Karpas-422 (cell line): Measurements from ENCODE around the gene IL10RA. TPM values are rescaled to one million over a fixed set of nuclear protein-coding genes. Genes with fewer than 3 reads are reported as not detected.
A peak's percentile ranks its signal among the peaks of the same experiment; 100 is the strongest.

Experiments used
- DNase-seq: peaks from one replicate; pipeline ENCODE4 v3.0.0-alpha.2; 2015
- H2AFZ ChIP-seq: fragments of 200-600 bp; sonication (generic); 2 replicates; pipeline ENCODE4 v1.6.1; 2014; ENCODE audit warnings: antibody characterized with exemption, low read length, mixed read lengths
- H3K27ac ChIP-seq: fragments of 200-600 bp; sonication (generic); 2 replicates; pipeline ENCODE4 v1.5.1; 2014; ENCODE audit warnings: mild to moderate bottlenecking, low read length, moderate library complexity
- H3K27me3 ChIP-seq: fragments of 200-600 bp; sonication (generic); 2 replicates; pipeline ENCODE4 v1.6.1; 2014; ENCODE audit warnings: low read length, mixed read lengths
- H3K36me3 ChIP-seq: fragments of 200-600 bp; sonication (generic); 2 replicates; pipeline ENCODE4 v1.6.1; 2014; ENCODE audit warnings: low read length, mixed read lengths; ENCODE audit not compliant: insufficient read depth
- H3K4me1 ChIP-seq: fragments of 200-600 bp; sonication (generic); 2 replicates; pipeline ENCODE4 v1.6.1; 2014; ENCODE audit warnings: mild to moderate bottlenecking, low read length, mixed read lengths
- H3K4me2 ChIP-seq: fragments of 200-600 bp; sonication (generic); 2 replicates; pipeline ENCODE4 v1.6.1; 2014; ENCODE audit warnings: low read length, low read depth, mild to moderate bottlenecking; ENCODE audit not compliant: poor library complexity, severe bottlenecking
- H3K4me3 ChIP-seq: fragments of 200-600 bp; sonication (generic); 2 replicates; pipeline ENCODE4 v1.5.1; 2014; ENCODE audit warnings: mild to moderate bottlenecking, antibody characterized with exemption, low read length, mixed read lengths
- H3K79me2 ChIP-seq: fragments of 200-600 bp; sonication (generic); 2 replicates; pipeline ENCODE4 v1.6.1; 2014; ENCODE audit warnings: mild to moderate bottlenecking, low read length, mixed read lengths
- H3K9ac ChIP-seq: fragments of 200-600 bp; sonication (generic); 2 replicates; pipeline ENCODE4 v1.6.0; 2014; ENCODE audit warnings: low read length
- H3K9me2 ChIP-seq: fragments of 200-600 bp; sonication (generic), shearing (Covaris generic); replicated peaks from 2 replicates; pipeline ENCODE4 v1.6.0; 2014; ENCODE audit warnings: mild to moderate bottlenecking, low read length, moderate library complexity; ENCODE audit not compliant: insufficient read depth
- H3K9me3 ChIP-seq: fragments of 300-700, 200-600 bp; sonication (generic); 2 replicates; pipeline ENCODE4 v1.6.1; 2014; ENCODE audit warnings: low read length, mixed read lengths
- H4K20me1 ChIP-seq: fragments of 200-600 bp; sonication (generic); 2 replicates; pipeline ENCODE4 v1.6.1; 2014; ENCODE audit warnings: mild to moderate bottlenecking, antibody characterized with exemption, low read length, low read depth; ENCODE audit not compliant: insufficient read depth
- total RNA-seq: library from RNA; depleted of rRNA; stranded (reverse); fragments of >200 nt; shearing (Covaris generic); gene quantifications from 2 replicates; pipeline ENCODE4 v1.2.3, GENCODE V29; 2014; ENCODE audit warnings: low replicate concordance

IL10RA gene
- total RNA-seq, 1 experiment from 2014 or later: 25.5 TPM

DNA sequence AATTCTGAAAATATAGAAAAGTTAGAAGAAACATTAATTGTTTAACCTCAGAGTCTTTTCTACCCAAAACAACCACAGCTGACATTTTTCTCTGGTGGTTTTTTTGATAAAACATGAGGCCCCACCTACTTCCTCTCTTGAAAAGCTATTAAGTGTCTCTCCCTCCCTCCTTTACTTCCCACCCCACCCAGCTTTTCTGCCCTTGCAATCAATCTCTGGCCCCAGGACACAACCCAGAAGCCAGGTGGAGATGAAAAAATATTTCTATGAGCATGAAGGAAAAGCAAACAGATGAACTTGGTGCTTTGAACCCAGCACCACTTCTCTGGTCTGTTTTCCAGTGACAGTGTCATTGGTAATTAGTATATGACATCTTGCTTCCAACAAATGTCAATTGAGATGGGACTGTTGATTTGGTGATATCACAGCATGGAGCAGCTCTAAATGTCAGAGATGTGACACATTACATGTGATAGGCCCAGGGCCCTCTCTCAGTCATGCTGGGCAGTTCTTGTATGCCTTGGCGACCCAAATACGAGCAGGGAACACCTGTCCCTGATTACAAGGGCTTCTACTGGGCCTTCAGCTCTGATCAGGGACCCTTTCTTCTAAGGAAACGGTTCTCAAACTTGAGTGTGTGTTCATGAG is 33.0 kb upstream of the IL10RA start:
- no peak overlapping the region for H3K27ac ChIP-seq
- peaks cover 38% of the 10 kb centered on the region for H3K4me1 ChIP-seq

DNA sequence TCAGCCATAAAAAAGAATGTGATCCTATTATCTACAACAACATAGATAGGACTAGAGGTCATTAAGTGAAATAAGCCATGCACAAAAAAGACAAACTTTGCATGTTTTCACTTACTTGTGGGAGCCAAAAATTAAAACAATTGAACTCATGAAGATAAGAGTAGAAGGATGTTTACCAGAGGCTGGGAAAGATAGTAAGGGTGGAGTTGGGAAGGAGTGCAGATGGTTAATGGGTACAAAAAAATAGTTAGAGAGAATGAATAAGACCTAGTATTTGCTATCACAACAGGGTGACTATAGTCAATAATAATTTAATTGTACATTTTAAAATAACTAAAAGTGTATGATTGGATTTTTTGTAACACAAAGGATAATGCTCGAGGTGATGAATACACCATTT is 27.2 kb upstream of the IL10RA start:
- Histone ChIP-seq H4K20me1 (no peaks in the 10 kb centered on the region), H3K4me2 (peak overlapping the region; percentile 66), H3K36me3 (no peaks in the 10 kb centered on the region), H3K9me3 (no peaks in the 10 kb centered on the region), H3K4me3 (peak overlapping the region; percentile 48; the same call in 1 of the 2 replicates), H3K9ac (no peak overlapping the region), H3K79me2 (no peaks in the 10 kb centered on the region), H3K27ac (no peak overlapping the region), H3K9me2 (no peaks in the 10 kb centered on the region), H3K4me1 (peaks cover 20% of the 10 kb centered on the region), H3K27me3 (no peaks in the 10 kb centered on the region), H2AFZ (no peak overlapping the region)
- no peak for DNase-seq

More for the DNA sequence above, 33.0 kb upstream of the IL10RA start:
- no peaks in the 10 kb centered on the region for H3K79me2 ChIP-seq
- no peaks in the 10 kb centered on the region for H3K9me3 ChIP-seq
- H3K9me2 ChIP-seq: no peaks in the 10 kb centered on the region
- peak overlapping the region; percentile 17 for H3K4me2 ChIP-seq
- H3K4me3 ChIP-seq: no peak overlapping the region
- DNase-seq: peak; percentile 49
- no peaks in the 10 kb centered on the region for H3K36me3 ChIP-seq
- no peaks in the 10 kb centered on the region for H3K27me3 ChIP-seq
- no peak overlapping the region for H2AFZ ChIP-seq
- H4K20me1 ChIP-seq: no peaks in the 10 kb centered on the region
- no peak overlapping the region for H3K9ac ChIP-seq

DNA sequence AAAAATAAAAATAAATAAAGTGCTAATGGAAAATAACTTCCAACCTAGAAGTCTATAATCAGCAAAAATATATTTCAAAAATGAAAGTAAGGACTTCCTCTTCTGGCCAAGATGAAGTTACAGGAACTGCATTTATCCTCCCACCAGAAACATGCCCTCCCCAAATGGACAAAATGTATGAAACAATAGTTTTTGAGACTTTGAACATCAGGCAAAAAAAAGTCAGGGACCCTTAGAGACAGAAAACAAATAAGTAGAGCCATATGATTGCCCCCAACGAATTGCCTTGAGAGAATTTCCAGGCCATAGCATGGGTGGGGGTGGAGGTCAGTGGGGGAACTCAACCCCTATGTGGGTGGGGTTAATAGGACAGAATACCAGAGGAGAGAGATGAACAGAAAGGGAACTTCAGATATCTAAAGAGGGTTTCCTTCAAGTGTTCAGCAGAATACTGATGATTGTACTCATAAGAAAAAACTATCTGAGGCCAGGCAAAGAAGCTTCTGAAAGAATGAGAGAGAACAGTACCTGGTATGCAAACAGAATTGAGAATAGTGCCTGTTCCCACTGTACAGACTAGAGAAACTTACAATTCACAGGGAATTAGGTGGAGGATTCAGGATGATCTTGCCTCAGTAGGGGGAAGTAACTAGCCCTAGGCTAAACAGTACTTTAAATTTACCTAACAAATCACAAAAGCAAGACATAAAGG is 26.6 kb upstream of the IL10RA start:
- peak; percentile 56 for DNase-seq
- peak overlapping the region; percentile 48 for H3K4me3 ChIP-seq
- H4K20me1 ChIP-seq: no peaks in the 10 kb centered on the region
- peak overlapping the region; percentile 33 for H3K9ac ChIP-seq
- no peaks in the 10 kb centered on the region for H3K9me3 ChIP-seq
- peak overlapping the region; percentile 68 for H3K27ac ChIP-seq
- no peaks in the 10 kb centered on the region for H3K27me3 ChIP-seq
- no peaks in the 10 kb centered on the region for H3K9me2 ChIP-seq
- peaks cover 19% of the 10 kb centered on the region for H3K4me1 ChIP-seq
- no peaks in the 10 kb centered on the region for H3K79me2 ChIP-seq
- peak overlapping the region; percentile 96 for H2AFZ ChIP-seq
- peak overlapping the region; percentile 66 for H3K4me2 ChIP-seq
- H3K36me3 ChIP-seq: no peaks in the 10 kb centered on the region

DNA sequence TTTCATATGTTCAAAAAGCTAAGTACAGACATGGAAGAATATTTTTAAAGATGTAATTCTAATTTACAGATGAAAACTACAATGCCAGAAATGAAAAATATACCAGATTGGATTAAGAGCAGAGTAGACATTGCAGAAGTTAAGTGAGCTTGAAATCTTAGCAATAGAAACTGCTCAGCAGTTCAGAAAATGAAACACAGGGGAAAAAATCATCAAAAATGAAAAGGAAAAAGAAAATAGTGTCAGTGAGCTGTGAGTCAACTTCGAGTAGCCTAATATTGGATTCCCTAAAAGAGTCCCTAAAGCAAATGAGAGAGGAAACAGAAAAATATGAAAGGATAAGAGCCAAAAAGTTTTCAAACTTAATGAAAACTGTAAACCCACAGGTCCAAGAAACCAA is 25.8 kb upstream of the IL10RA start:
- no peaks in the 10 kb centered on the region for H3K27me3 ChIP-seq
- H3K36me3 ChIP-seq: no peaks in the 10 kb centered on the region
- H3K9ac ChIP-seq: no peak overlapping the region
- no peak overlapping the region for H2AFZ ChIP-seq
- no peaks in the 10 kb centered on the region for H3K79me2 ChIP-seq
- H3K4me3 ChIP-seq: 0 out of 2 replicates have a peak overlapping the region, but pooled peaks have one; percentile 48
- H3K4me1 ChIP-seq: peaks cover 19% of the 10 kb centered on the region
- H3K4me2 ChIP-seq: peak overlapping the region; percentile 66
- H3K9me2 ChIP-seq: no peaks in the 10 kb centered on the region
- H4K20me1 ChIP-seq: no peaks in the 10 kb centered on the region
- no peaks in the 10 kb centered on the region for H3K9me3 ChIP-seq
- no peak for DNase-seq
- no peak overlapping the region; the same call in 1 of the 2 replicates for H3K27ac ChIP-seq

DNA sequence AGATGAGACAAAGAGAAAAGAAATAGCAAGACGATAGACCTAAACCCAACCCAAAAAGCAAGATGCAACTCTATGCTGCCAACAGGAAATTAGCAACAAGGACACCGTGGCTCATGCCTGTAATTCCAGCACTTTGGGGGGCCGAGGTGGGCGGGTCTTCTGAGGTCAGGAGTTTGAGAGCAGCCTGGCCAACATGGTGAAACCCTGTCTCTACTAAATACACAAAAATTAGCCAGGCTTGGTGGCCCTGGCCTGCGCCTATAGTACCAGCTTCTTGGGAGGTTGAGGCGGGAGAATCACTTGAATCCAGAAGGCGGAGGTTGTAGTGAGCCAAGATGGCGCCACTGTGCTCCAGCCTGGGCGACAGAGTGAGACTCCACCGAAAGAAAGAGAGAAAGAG is 24.3 kb upstream of the IL10RA start:
- Histone ChIP-seq H3K27me3 (no peaks in the 10 kb centered on the region), H3K36me3 (no peaks in the 10 kb centered on the region), H3K4me1 (peaks cover 19% of the 10 kb centered on the region), H4K20me1 (no peaks in the 10 kb centered on the region), H3K9ac (no peak overlapping the region), H2AFZ (no peak overlapping the region), H3K27ac (no peak overlapping the region), H3K79me2 (no peaks in the 10 kb centered on the region), H3K4me2 (no peak overlapping the region), H3K9me3 (no peaks in the 10 kb centered on the region), H3K4me3 (no peak overlapping the region), H3K9me2 (no peaks in the 10 kb centered on the region)
- no peak for DNase-seq

DNA sequence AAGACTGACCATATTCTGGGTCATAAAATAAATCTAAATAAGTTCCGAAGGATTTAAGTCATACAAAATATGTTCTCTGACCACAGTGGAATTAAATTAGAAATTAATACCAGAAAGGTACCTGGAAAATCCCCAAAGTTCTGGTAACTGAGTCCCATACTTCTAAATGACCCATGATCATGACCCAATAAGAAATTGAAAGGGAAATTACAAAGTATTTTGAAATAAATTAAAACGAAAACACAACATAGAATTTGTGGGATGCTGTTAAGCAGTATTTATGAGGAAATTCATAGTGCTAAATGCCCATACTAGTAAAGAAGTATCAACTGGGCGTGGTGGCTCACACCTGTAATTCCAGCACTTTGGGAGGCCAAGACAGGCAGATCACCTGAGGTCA is 23.4 kb upstream of the IL10RA start:
- Histone ChIP-seq H3K9me2 (no peaks in the 10 kb centered on the region), H3K27me3 (no peaks in the 10 kb centered on the region), H3K27ac (no peak overlapping the region), H3K79me2 (no peaks in the 10 kb centered on the region), H3K4me2 (no peak overlapping the region), H3K4me1 (peaks cover 19% of the 10 kb centered on the region), H3K36me3 (no peaks in the 10 kb centered on the region), H3K4me3 (no peak overlapping the region), H4K20me1 (no peaks in the 10 kb centered on the region), H3K9me3 (no peaks in the 10 kb centered on the region), H3K9ac (no peak overlapping the region), H2AFZ (no peak overlapping the region)
- DNase-seq: no peak

DNA sequence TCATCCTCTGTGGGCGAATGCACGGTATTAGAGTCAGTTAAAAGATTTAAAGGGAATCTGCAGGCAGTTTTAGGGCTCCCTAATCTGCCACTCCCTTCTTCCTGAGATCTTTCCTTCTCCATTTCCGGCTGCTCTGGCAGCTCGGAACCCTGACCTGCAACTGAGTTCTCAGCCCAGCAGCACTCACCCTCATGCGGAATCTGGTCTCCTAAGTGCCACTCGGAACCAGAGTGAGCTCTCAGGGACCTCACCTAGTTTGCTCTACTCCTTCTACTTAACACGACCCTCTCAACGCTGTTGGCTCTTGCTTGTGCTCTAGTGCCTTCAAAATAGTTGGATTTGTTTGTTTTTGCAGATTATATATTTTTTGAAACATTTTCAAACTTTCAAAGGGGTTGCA is 19.3 kb upstream of the IL10RA start:
- Histone ChIP-seq H3K27me3 (no peaks in the 10 kb centered on the region), H2AFZ (no peak overlapping the region), H3K9me3 (no peaks in the 10 kb centered on the region), H3K9ac (no peak overlapping the region), H3K27ac (no peak overlapping the region), H3K79me2 (no peaks in the 10 kb centered on the region), H3K36me3 (no peaks in the 10 kb centered on the region), H4K20me1 (no peaks in the 10 kb centered on the region), H3K4me2 (no peak overlapping the region), H3K4me3 (no peak overlapping the region), H3K4me1 (no peaks in the 10 kb centered on the region), H3K9me2 (no peaks in the 10 kb centered on the region)
- no peak for DNase-seq

DNA sequence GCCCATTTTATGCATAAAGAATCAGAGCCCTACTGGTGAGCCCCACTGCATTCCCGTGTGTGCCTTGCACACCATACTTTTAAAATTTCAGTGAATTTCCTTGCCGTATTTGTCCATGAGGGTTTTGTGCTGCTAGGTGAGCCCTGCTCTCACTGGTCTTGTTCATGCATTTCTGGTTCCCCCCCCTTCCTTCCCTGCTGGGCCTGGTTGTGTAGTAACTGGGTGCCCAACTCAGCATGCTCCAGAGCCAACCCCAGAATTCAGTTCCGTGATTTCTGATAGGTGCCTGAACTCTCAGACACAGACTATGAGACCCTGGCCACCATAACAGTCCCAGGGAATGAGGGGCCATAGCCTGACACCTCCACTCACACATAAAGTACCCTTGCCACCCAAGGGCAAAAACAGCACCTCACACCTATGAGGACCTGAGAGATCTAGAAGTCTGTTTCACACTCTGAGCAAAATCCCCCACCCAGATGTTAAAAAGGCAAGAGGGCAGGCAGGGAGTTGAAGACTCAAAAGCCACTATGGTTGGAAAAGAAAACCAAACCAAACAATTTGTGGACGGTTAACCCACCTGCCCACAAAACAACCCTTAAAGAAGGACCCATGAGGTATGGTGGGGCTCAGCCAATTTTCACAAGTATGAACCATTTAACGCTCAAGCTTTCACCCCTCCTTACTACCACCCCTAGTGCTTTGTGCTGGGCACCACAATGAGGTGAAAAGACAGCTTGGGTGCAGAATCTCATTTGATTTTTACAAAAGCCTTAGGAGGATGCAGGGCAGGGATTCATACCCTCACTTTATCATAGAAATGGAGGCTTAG is 16.8 kb upstream of the IL10RA start:
- Histone ChIP-seq H3K4me1 (no peaks in the 10 kb centered on the region), H3K4me2 (no peak overlapping the region), H3K4me3 (no peak overlapping the region), H3K79me2 (no peaks in the 10 kb centered on the region), H3K9ac (no peak overlapping the region), H3K36me3 (no peaks in the 10 kb centered on the region), H4K20me1 (no peaks in the 10 kb centered on the region), H2AFZ (no peak overlapping the region), H3K27ac (no peak overlapping the region), H3K9me3 (no peaks in the 10 kb centered on the region), H3K27me3 (no peaks in the 10 kb centered on the region), H3K9me2 (no peaks in the 10 kb centered on the region)
- no peak for DNase-seq
